Mucosa of rectum (tissue), 2 donors: ENCODE results near the gene LRRC70.
"Not testable (repeated sequence)": the region's sequence is repeated elsewhere in the genome, so short reads cannot be mapped to it uniquely, and the experiment has no call there.

Experiments used
- H3K27ac ChIP-seq, 2 donors: one replicate each; pipeline ENCODE4 v1.7.0; 2013; ENCODE audit warnings: inconsistent platforms in 2 of 2, low read depth in 2 of 2, low read length in 2 of 2
- H3K27me3 ChIP-seq, 2 donors: one replicate each; pipeline ENCODE4 v1.7.0; 2013; ENCODE audit warnings: low read length in 2 of 2; ENCODE audit not compliant: control insufficient read depth in 2 of 2, insufficient read depth in 2 of 2
- H3K36me3 ChIP-seq, 2 donors: one replicate each; pipeline ENCODE4 v1.7.0; 2013; ENCODE audit warnings: low read length in 2 of 2; ENCODE audit not compliant: control insufficient read depth in 2 of 2, insufficient read depth in 2 of 2
- H3K4me1 ChIP-seq, 2 donors: one replicate each; pipeline ENCODE4 v1.7.0; 2013; ENCODE audit warnings: low read length in 2 of 2, mild to moderate bottlenecking in 1 of 2; ENCODE audit not compliant: control insufficient read depth in 2 of 2, insufficient read depth in 2 of 2
- H3K4me3 ChIP-seq, 2 donors: one replicate each; pipeline ENCODE4 v1.7.0; 2013; ENCODE audit warnings: low read length in 2 of 2
- H3K9ac ChIP-seq, 2 donors: one replicate each; pipeline ENCODE4 v1.7.0; 2013; ENCODE audit warnings: low read length in 2 of 2, low read depth in 1 of 2, mild to moderate bottlenecking in 1 of 2
- H3K9me3 ChIP-seq, 2 donors: one replicate each; pipeline ENCODE4 v1.7.0; 2013; ENCODE audit warnings: low read length in 2 of 2; ENCODE audit not compliant: control insufficient read depth in 2 of 2
- donor health status: healthy.
- donor health status: Normal muscosa, but diverticular disease.

The LRRC70 gene

GRCh38 chr5:62555930-62556329, 22.7 kb upstream of the LRRC70 start:
- H3K36me3 ChIP-seq = peaks cover 0 to 2% of the 10 kb centered on the region in 2 donors
- no peak overlapping the region for H3K27ac ChIP-seq
- H3K27me3 ChIP-seq = no peaks in the 10 kb centered on the region
- H3K4me1 ChIP-seq = no peaks in the 10 kb centered on the region
- H3K9ac ChIP-seq = no peak overlapping the region
- H3K4me3 ChIP-seq = no peak overlapping the region
- no peaks in the 10 kb centered on the region for H3K9me3 ChIP-seq

- peaks cover 0 to 2% of the 10 kb centered on the region in 2 donors for H3K36me3 ChIP-seq
- no peak overlapping the region for H3K4me3 ChIP-seq
- H3K9ac ChIP-seq = no peak overlapping the region
- H3K27me3 ChIP-seq = no peaks in the 10 kb centered on the region
- no peaks in the 10 kb centered on the region for H3K4me1 ChIP-seq
- H3K9me3 ChIP-seq = no peaks in the 10 kb centered on the region
- H3K27ac ChIP-seq = no peak overlapping the region
Measured at GRCh38 chr5:62558941-62559340, 19.7 kb upstream of the LRRC70 start.

GRCh38 chr5:62560786-62561185, 17.8 kb upstream of the LRRC70 start:
- Histone ChIP-seq H3K9me3 (no peaks in the 10 kb centered on the region), H3K27ac (no peak overlapping the region), H3K36me3 (peaks cover 0 to 2% of the 10 kb centered on the region in 2 donors), H3K9ac (no peak overlapping the region), H3K4me1 (no peaks in the 10 kb centered on the region), H3K27me3 (no peaks in the 10 kb centered on the region), H3K4me3 (no peak overlapping the region)

GRCh38 chr5:62561896-62562295, 16.7 kb upstream of the LRRC70 start:
- peaks cover under 1 to 2% of the 10 kb centered on the region in 2 donors for H3K36me3 ChIP-seq
- no peak overlapping the region for H3K9ac ChIP-seq
- no peak overlapping the region for H3K27ac ChIP-seq
- H3K4me1 ChIP-seq = no peaks in the 10 kb centered on the region
- no peaks in the 10 kb centered on the region for H3K9me3 ChIP-seq
- no peak overlapping the region for H3K4me3 ChIP-seq
- no peaks in the 10 kb centered on the region for H3K27me3 ChIP-seq

GRCh38 chr5:62562867-62563266, 15.8 kb upstream of the LRRC70 start:
- Histone ChIP-seq H3K27me3 (no peaks in the 10 kb centered on the region), H3K4me1 (no peaks in the 10 kb centered on the region), H3K4me3 (no peak overlapping the region), H3K27ac (no peak overlapping the region), H3K9ac (no peak overlapping the region), H3K36me3 (peaks cover 2% of the 10 kb centered on the region in 2 donors), H3K9me3 (no peaks in the 10 kb centered on the region)

- Histone ChIP-seq H3K27ac (no peak overlapping the region), H3K27me3 (no peaks in the 10 kb centered on the region), H3K9me3 (no peaks in the 10 kb centered on the region), H3K36me3 (peaks cover under 1 to 2% of the 10 kb centered on the region in 2 donors), H3K4me1 (no peaks in the 10 kb centered on the region), H3K4me3 (no peak overlapping the region), H3K9ac (no peak overlapping the region)
Measured at GRCh38 chr5:62564101-62564500, 14.5 kb upstream of the LRRC70 start.

- H3K4me3 ChIP-seq, H3K27ac ChIP-seq, H3K36me3 ChIP-seq, H3K9ac ChIP-seq, H3K4me1 ChIP-seq, H3K27me3 ChIP-seq, H3K9me3 ChIP-seq: not testable (repeated sequence)
Measured at GRCh38 chr5:62565740-62566139, 12.9 kb upstream of the LRRC70 start.

GRCh38 chr5:62568143-62568542, 10.5 kb upstream of the LRRC70 start:
- no peak overlapping the region for H3K4me3 ChIP-seq
- H3K27ac ChIP-seq = no peak overlapping the region
- no peaks in the 10 kb centered on the region for H3K27me3 ChIP-seq
- no peaks in the 10 kb centered on the region for H3K4me1 ChIP-seq
- no peaks in the 10 kb centered on the region for H3K9me3 ChIP-seq
- no peak overlapping the region for H3K9ac ChIP-seq
- peaks cover 0 to 2% of the 10 kb centered on the region in 2 donors for H3K36me3 ChIP-seq

GRCh38 chr5:62568800-62569432, 9.7 kb upstream of the LRRC70 start:
- Histone ChIP-seq H3K9me3 (no peaks in the 10 kb centered on the region), H3K27me3 (no peaks in the 10 kb centered on the region), H3K4me3 (no peak overlapping the region), H3K36me3 (peaks cover 0 to 2% of the 10 kb centered on the region in 2 donors), H3K27ac (no peak overlapping the region), H3K4me1 (no peaks in the 10 kb centered on the region), H3K9ac (no peak overlapping the region)

GRCh38 chr5:62569470-62569869, 9.1 kb upstream of the LRRC70 start:
- H3K9ac ChIP-seq = no peak overlapping the region
- H3K36me3 ChIP-seq = peaks cover 0 to 2% of the 10 kb centered on the region in 2 donors

More at GRCh38 chr5:62569470-62569869, 9.1 kb upstream of the LRRC70 start:
- Histone ChIP-seq H3K4me1 (no peaks in the 10 kb centered on the region), H3K27me3 (no peaks in the 10 kb centered on the region), H3K9me3 (no peaks in the 10 kb centered on the region), H3K27ac (no peak overlapping the region), H3K4me3 (no peak overlapping the region)
